Stimulated activated memory B cell treated with anti-CD40 and anti-IgM and Interleukin-4, amounts not matched to agents 10 μg/mL and 1 μg/mL and 100 μg/mL, for 72 hours (primary cell): Measurements from ENCODE around the gene SLC8A1.
A peak's percentile ranks its signal among the peaks of the same experiment; 100 is the strongest.

Source experiments
- ATAC-seq: fragments of 150-1000 bp; cut with Tn5 transposase; 2 replicates; pipeline ENCODE4 v1.10.0; 2021
- H3K27ac Mint-ChIP-seq: one replicate; pipeline ENCODE4 v1.8.0; 2022; ENCODE audit warnings: mild to moderate bottlenecking, mixed read lengths
- H3K27me3 Mint-ChIP-seq: one replicate; pipeline ENCODE4 v1.8.0; 2022; ENCODE audit warnings: mixed read lengths
- H3K36me3 Mint-ChIP-seq: one replicate; pipeline ENCODE4 v1.8.0; 2022; ENCODE audit warnings: mixed read lengths
- H3K4me1 Mint-ChIP-seq: one replicate; pipeline ENCODE4 v1.8.0; 2022; ENCODE audit warnings: mixed read lengths
- H3K4me3 Mint-ChIP-seq: one replicate; pipeline ENCODE4 v1.8.0; 2022; ENCODE audit warnings: mild to moderate bottlenecking, moderate library complexity, mixed read lengths
- H3K9me3 Mint-ChIP-seq: one replicate; pipeline ENCODE4 v1.8.0; 2022; ENCODE audit warnings: mixed read lengths

SLC8A1 gene

GRCh38 chr2:40448476-40449079, 3.3 kb downstream of the SLC8A1 start:
- peaks cover 15% of the 10 kb centered on the region for H3K4me1 Mint-ChIP-seq
- peaks cover 48% of the 10 kb centered on the region for H3K27me3 Mint-ChIP-seq
- H3K27ac Mint-ChIP-seq: no peak overlapping the region
- no peaks in the 10 kb centered on the region for H3K36me3 Mint-ChIP-seq
- H3K9me3 Mint-ChIP-seq: no peaks in the 10 kb centered on the region
- no peak overlapping the region for H3K4me3 Mint-ChIP-seq
- no peak for ATAC-seq

GRCh38 chr2:40445467-40445866, 6.4 kb downstream of the SLC8A1 start:
- no peaks in the 10 kb centered on the region for H3K36me3 Mint-ChIP-seq
- no peaks in the 10 kb centered on the region for H3K4me1 Mint-ChIP-seq
- no peaks in the 10 kb centered on the region for H3K9me3 Mint-ChIP-seq
- H3K27me3 Mint-ChIP-seq: peaks cover 17% of the 10 kb centered on the region
- H3K27ac Mint-ChIP-seq: no peak overlapping the region
- H3K4me3 Mint-ChIP-seq: no peak overlapping the region
- no peak for ATAC-seq

- Mint-ChIP-seq H3K27ac (no peak overlapping the region), H3K36me3 (no peaks in the 10 kb centered on the region), H3K4me1 (no peaks in the 10 kb centered on the region), H3K27me3 (no peaks in the 10 kb centered on the region), H3K9me3 (no peaks in the 10 kb centered on the region), H3K4me3 (no peak overlapping the region)
- no peak for ATAC-seq
These were observed 11.1 kb downstream of the SLC8A1 start for GRCh38 chr2:40440835-40441234.

DNA sequence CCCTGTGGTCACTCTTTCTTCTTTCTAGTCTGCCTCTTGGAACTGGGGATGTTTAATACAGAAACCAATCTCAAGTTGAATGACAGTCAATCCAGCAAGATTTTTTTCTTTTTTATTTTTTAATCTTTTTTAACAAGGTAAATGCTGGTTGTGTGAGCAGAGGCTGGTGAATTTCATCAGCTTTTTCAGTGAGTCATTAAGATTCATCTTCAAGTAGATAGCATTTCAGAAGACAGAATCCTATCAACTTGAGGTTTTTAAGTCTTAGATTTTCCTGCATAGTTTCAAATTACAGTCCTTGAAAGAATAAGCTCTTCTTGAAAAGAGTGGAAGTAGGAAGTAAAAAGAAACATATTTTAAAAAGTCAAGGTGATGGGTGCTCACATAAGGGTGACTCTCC, 12.4 kb downstream of the SLC8A1 start:
- H3K27ac Mint-ChIP-seq: no peak overlapping the region
- H3K9me3 Mint-ChIP-seq: no peaks in the 10 kb centered on the region
- H3K27me3 Mint-ChIP-seq: no peaks in the 10 kb centered on the region
- no peaks in the 10 kb centered on the region for H3K36me3 Mint-ChIP-seq
- no peak for ATAC-seq
- no peaks in the 10 kb centered on the region for H3K4me1 Mint-ChIP-seq
- no peak overlapping the region for H3K4me3 Mint-ChIP-seq

GRCh38 chr2:40436093-40436475, 15.8 kb downstream of the SLC8A1 start:
- no peaks in the 10 kb centered on the region for H3K36me3 Mint-ChIP-seq
- H3K4me1 Mint-ChIP-seq: no peaks in the 10 kb centered on the region
- no peak overlapping the region for H3K27ac Mint-ChIP-seq
- no peaks in the 10 kb centered on the region for H3K27me3 Mint-ChIP-seq
- no peak for ATAC-seq
- no peak overlapping the region for H3K4me3 Mint-ChIP-seq
- no peaks in the 10 kb centered on the region for H3K9me3 Mint-ChIP-seq

DNA sequence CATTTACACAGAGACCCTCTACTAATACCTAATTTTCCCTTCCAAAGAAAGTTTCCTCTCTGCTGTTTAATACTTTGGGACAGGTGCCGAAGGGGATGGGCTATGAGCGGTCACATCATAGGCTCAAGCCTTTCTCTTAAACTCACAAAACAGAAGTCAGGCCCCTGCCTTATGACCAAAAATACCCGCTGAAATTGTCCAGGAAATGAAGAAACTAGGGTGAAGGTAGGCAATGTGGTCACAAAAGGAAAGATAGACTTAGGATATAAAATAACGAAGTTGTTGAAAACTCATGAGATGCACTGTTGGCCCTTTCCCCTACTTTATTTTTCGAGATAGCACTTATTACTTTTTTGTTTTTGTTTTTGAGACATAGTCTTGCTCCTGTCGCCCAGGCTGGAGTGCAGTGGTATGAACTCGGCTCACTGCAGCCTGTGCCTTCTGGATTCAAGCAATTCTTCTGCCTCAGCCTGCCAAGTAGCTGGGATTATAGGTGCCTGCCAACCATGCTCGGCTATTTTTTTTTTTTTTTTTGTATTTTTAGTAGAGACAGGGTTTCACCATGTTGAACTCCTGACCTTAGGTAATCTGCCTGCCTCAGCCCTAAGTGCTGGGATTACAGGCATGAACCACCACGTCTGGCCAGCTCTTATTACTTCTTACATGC, 16.3 kb downstream of the SLC8A1 start:
- no peak overlapping the region for H3K27ac Mint-ChIP-seq
- no peak for ATAC-seq
- no peaks in the 10 kb centered on the region for H3K27me3 Mint-ChIP-seq
- H3K4me1 Mint-ChIP-seq: no peaks in the 10 kb centered on the region
- H3K36me3 Mint-ChIP-seq: no peaks in the 10 kb centered on the region
- no peaks in the 10 kb centered on the region for H3K9me3 Mint-ChIP-seq
- H3K4me3 Mint-ChIP-seq: no peak overlapping the region

- no peak overlapping the region for H3K27ac Mint-ChIP-seq
- H3K27me3 Mint-ChIP-seq: no peaks in the 10 kb centered on the region
- H3K4me1 Mint-ChIP-seq: no peaks in the 10 kb centered on the region
- H3K9me3 Mint-ChIP-seq: no peaks in the 10 kb centered on the region
- H3K36me3 Mint-ChIP-seq: no peaks in the 10 kb centered on the region
- no peak for ATAC-seq
- no peak overlapping the region for H3K4me3 Mint-ChIP-seq
These were observed 17.1 kb downstream of the SLC8A1 start for GRCh38 chr2:40434731-40435271.

DNA sequence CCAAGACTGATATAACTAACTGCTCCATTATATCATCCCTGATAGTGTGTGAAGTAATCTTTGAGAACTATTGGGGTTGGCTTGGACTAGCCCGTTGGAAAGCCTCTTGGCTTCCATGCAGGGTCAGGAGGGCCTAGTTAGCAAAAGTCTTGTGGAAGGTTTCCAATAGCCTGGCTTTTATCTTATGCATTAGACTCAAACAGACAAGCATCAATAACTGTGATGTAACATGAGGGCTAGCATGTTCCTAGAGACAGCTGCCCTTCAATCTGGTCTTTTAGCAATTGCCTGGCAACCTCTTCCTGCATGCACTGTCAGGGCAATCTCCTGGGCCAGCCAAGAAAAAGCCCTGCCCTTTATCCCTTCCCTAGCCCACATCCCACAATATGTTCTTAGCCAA, 18.2 kb downstream of the SLC8A1 start:
- H3K27ac Mint-ChIP-seq: no peak overlapping the region

DNA sequence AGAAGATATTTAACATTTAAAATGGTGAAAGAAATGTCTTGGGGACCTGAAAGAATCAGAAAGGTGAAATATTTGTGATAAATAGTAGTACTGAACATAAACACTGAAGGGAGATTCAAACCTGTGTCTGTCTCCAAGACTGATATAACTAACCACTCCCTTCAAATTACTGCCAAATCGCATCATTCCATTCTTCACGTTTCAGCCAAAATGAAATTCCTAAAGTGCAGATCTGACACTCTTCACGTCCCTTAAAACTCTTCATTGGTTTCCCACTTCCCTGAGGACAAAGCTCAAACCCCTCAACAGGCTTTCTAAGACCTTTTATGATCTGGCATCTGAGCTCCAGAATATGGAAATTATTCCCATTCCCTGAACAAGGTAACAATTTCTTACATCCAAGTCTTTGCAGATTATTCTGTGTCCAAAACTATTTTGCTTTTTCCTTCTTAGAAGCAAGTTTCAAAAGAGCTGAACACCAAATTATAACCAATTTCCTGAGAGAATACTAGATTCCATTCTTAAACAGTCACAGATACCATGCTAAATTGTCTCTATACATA, 18.9 kb downstream of the SLC8A1 start:
- no peaks in the 10 kb centered on the region for H3K27me3 Mint-ChIP-seq
- no peak overlapping the region for H3K4me3 Mint-ChIP-seq
- no peaks in the 10 kb centered on the region for H3K9me3 Mint-ChIP-seq
- no peaks in the 10 kb centered on the region for H3K4me1 Mint-ChIP-seq
- no peak for ATAC-seq
- H3K27ac Mint-ChIP-seq: no peak overlapping the region
- H3K36me3 Mint-ChIP-seq: no peaks in the 10 kb centered on the region

More for the DNA sequence above, 18.2 kb downstream of the SLC8A1 start:
- H3K4me1 Mint-ChIP-seq: no peaks in the 10 kb centered on the region
- H3K27me3 Mint-ChIP-seq: no peaks in the 10 kb centered on the region
- no peak for ATAC-seq
- H3K36me3 Mint-ChIP-seq: no peaks in the 10 kb centered on the region
- no peaks in the 10 kb centered on the region for H3K9me3 Mint-ChIP-seq
- no peak overlapping the region for H3K4me3 Mint-ChIP-seq

GRCh38 chr2:40431600-40431955, 20.3 kb downstream of the SLC8A1 start:
- Mint-ChIP-seq H3K4me1 (no peaks in the 10 kb centered on the region), H3K4me3 (no peak overlapping the region), H3K27me3 (no peaks in the 10 kb centered on the region), H3K36me3 (no peaks in the 10 kb centered on the region), H3K9me3 (no peaks in the 10 kb centered on the region), H3K27ac (no peak overlapping the region)
- peak; percentile 12 for ATAC-seq

DNA sequence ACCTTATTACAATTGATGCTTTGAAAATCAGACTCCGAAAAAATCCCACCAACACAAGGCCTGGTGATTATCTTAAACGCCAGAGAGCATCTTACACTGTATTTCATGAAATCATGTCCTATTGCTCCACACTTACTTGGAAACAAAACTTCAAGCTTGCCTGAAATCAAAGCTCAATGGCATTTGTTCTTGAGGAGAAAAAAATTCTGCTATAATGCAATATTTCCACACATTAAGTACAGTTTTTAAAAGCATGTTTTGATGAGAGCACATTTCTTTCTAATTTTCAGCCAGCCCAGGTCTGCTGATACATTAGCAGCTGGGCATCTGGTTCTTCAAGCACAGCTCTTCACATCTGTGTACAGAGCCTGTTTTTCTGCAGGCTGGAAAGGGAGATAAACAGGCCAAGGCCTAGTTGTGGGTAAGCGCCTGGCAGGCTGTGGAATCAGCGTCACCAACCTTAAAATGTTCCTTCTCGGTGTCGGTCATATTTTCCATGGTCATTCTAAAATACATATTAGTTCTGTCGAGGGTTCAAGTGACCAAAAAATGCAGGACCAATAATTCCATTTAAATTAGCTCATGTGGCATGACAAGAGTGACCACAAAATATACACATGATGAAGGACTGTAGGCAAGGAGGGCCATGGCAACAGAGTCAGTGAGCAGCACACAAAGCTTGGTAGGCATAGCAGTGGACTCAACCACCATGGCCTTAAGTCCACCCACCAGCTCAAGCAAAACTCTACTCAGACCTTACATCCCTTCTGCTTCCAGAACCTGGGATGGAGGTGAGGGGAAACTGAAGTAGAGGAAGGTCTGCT, 20.9 kb downstream of the SLC8A1 start:
- no peak overlapping the region for H3K27ac Mint-ChIP-seq
- no peaks in the 10 kb centered on the region for H3K36me3 Mint-ChIP-seq
- no peaks in the 10 kb centered on the region for H3K9me3 Mint-ChIP-seq
- H3K27me3 Mint-ChIP-seq: no peaks in the 10 kb centered on the region
- ATAC-seq: peak; percentile 8
- no peak overlapping the region for H3K4me3 Mint-ChIP-seq
- H3K4me1 Mint-ChIP-seq: no peaks in the 10 kb centered on the region

DNA sequence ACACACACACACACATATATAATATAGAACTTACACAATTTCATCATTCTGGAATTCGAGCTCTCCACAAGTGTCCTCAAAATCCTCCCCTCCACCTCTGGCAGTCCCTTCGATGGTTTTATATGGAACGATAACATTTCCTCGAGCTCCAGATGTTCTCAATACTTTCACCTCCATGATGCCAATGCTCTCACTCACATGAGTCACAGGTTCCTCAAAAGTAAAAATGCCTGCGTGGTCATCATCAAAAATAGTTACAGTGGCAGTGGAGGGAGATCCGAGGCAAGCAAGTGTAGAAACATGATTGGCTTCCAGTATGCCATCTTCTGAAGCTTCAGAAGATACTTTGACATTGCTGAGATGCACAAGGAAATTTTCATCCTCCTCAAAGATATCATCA, 23.5 kb downstream of the SLC8A1 start:
- no peaks in the 10 kb centered on the region for H3K36me3 Mint-ChIP-seq
- no peaks in the 10 kb centered on the region for H3K4me1 Mint-ChIP-seq

GRCh38 chr2:40421631-40422297, 30.1 kb downstream of the SLC8A1 start:
- no peaks in the 10 kb centered on the region for H3K4me1 Mint-ChIP-seq
- peaks cover 4% of the 10 kb centered on the region for H3K9me3 Mint-ChIP-seq
- H3K36me3 Mint-ChIP-seq: no peaks in the 10 kb centered on the region
- no peak overlapping the region for H3K27ac Mint-ChIP-seq
- ATAC-seq: no peak
- no peaks in the 10 kb centered on the region for H3K27me3 Mint-ChIP-seq
- H3K4me3 Mint-ChIP-seq: no peak overlapping the region

More for the DNA sequence above, 23.5 kb downstream of the SLC8A1 start:
- no peaks in the 10 kb centered on the region for H3K27me3 Mint-ChIP-seq
- no peaks in the 10 kb centered on the region for H3K9me3 Mint-ChIP-seq
- no peak overlapping the region for H3K4me3 Mint-ChIP-seq
- ATAC-seq: no peak
- H3K27ac Mint-ChIP-seq: no peak overlapping the region

DNA sequence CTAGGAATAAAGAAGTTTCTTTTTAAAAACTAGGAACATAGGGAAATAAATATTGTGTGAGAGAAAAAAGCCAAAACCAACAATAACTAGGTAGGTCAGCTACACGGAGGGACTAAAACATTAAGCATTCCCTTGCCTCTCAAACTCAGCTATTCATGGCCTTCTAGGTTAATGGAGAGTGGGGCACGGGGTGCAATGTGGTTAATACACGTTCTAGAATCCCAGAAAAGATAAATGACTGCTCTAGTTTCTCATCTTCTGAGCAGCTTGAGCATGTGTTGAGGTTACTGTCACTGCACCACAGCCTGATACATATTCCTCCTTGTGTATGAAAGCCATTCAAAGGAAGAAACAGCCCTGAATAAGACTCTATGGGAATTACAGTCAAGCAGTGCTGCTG, 31.4 kb downstream of the SLC8A1 start:
- Mint-ChIP-seq H3K27me3 (no peaks in the 10 kb centered on the region), H3K36me3 (no peaks in the 10 kb centered on the region)
- no peak for ATAC-seq

DNA sequence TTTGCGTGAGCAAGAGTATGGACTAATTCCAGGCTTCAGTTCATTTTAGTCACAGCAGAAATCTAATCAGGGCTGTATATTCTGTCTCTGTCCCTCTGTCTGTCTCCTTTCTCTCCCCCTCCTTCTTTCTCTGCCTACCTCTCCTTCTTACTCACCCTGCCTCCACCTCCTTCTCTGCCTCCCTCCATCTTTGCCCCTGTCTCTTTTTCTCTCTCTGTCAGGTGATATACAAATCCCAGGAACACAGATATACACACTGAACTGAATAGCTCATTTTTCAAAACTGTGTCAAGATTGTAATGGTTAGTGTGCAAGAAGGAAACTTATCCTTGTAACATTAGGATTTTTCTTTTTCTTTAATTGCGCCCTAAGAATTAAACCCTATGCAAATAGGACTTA, 32.5 kb downstream of the SLC8A1 start:
- no peak overlapping the region for H3K27ac Mint-ChIP-seq
- no peak for ATAC-seq
- H3K4me1 Mint-ChIP-seq: no peaks in the 10 kb centered on the region
- H3K27me3 Mint-ChIP-seq: no peaks in the 10 kb centered on the region
- H3K36me3 Mint-ChIP-seq: no peaks in the 10 kb centered on the region
- peaks cover 4% of the 10 kb centered on the region for H3K9me3 Mint-ChIP-seq
- no peak overlapping the region for H3K4me3 Mint-ChIP-seq

More for the DNA sequence above, 31.4 kb downstream of the SLC8A1 start:
- Mint-ChIP-seq H3K4me3 (no peak overlapping the region), H3K4me1 (no peaks in the 10 kb centered on the region), H3K27ac (no peak overlapping the region), H3K9me3 (peaks cover 4% of the 10 kb centered on the region)
